Glutamatergic neuron (in vitro differentiated cells): Measurements from ENCODE around the gene PRKAG2. TPM values are rescaled to one million over a fixed set of nuclear protein-coding genes. Genes with fewer than 3 reads are reported as not detected.

ENCODE experiments used
- DNase-seq: peaks from one replicate; pipeline ENCODE4 v3.0.0; 2022
- H3K27ac Mint-ChIP-seq: one replicate; pipeline ENCODE4 v1.8.0; 2020; ENCODE audit warnings: mild to moderate bottlenecking, mixed read lengths, inconsistent platforms; ENCODE audit not compliant: unreplicated experiment
- H3K27me3 Mint-ChIP-seq: one replicate; pipeline ENCODE4 v1.8.0; 2020; ENCODE audit warnings: mild to moderate bottlenecking, moderate library complexity, mixed read lengths, inconsistent platforms; ENCODE audit not compliant: unreplicated experiment
- H3K36me3 Mint-ChIP-seq: one replicate; pipeline ENCODE4 v1.8.0; 2020; ENCODE audit warnings: mild to moderate bottlenecking, mixed read lengths, inconsistent platforms; ENCODE audit not compliant: unreplicated experiment
- H3K4me1 Mint-ChIP-seq: one replicate; pipeline ENCODE4 v1.8.0; 2020; ENCODE audit warnings: mild to moderate bottlenecking, low read depth, mixed read lengths, inconsistent platforms; ENCODE audit not compliant: unreplicated experiment
- H3K4me3 Mint-ChIP-seq: one replicate; pipeline ENCODE4 v1.8.0; 2020; ENCODE audit warnings: mild to moderate bottlenecking, mixed read lengths, inconsistent platforms; ENCODE audit not compliant: unreplicated experiment
- H3K9me3 Mint-ChIP-seq: one replicate; pipeline ENCODE4 v1.8.0; 2020; ENCODE audit warnings: mild to moderate bottlenecking, moderate library complexity, mixed read lengths, inconsistent platforms; ENCODE audit not compliant: unreplicated experiment
- total RNA-seq: library from RNA; stranded (reverse); fragmentation: NEBNext Ultra II Directional; extraction: Animal tissue kit (Norgen Biotek cat#: 25700); gene quantifications from one replicate; pipeline ENCODE4 v1.2.1, GENCODE V29; 2021; ENCODE audit not compliant: unreplicated experiment
- TF ChIP-seq, protein P1 (sequence below): fragments of 200-600 bp; sonication (generic); IDR thresholded peaks from one replicate; pipeline ENCODE4 v1.5.0; 2021; ENCODE audit not compliant: partially characterized antibody, unreplicated experiment

PRKAG2 gene
- total RNA-seq, 1 donor from 2014 or later: 24.7 TPM

DNA sequence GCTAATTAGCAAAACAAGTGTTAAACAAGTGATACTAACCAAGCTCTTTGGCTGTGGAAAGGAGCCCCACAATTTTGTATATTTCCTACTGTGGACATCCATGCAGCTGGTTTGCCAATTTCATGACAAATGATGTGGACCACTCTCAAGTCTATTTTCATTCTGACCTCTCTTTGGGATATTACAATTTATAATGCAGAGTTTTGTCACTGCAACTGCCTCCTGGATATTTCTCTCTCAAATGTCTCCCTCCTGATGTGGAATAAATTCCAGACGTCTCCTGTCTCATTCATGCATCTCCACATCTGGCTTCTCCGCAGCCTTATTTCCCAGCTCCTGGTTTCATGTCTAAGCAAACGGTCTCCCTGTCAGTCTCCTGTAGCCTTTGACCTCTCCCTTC, 276.6 kb downstream of the PRKAG2 start:
- TF ChIP-seq, protein P1, sequence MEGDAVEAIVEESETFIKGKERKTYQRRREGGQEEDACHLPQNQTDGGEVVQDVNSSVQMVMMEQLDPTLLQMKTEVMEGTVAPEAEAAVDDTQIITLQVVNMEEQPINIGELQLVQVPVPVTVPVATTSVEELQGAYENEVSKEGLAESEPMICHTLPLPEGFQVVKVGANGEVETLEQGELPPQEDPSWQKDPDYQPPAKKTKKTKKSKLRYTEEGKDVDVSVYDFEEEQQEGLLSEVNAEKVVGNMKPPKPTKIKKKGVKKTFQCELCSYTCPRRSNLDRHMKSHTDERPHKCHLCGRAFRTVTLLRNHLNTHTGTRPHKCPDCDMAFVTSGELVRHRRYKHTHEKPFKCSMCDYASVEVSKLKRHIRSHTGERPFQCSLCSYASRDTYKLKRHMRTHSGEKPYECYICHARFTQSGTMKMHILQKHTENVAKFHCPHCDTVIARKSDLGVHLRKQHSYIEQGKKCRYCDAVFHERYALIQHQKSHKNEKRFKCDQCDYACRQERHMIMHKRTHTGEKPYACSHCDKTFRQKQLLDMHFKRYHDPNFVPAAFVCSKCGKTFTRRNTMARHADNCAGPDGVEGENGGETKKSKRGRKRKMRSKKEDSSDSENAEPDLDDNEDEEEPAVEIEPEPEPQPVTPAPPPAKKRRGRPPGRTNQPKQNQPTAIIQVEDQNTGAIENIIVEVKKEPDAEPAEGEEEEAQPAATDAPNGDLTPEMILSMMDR: no peak
- H3K4me3 Mint-ChIP-seq: no peak overlapping the region
- peaks cover 2% of the 10 kb centered on the region for H3K4me1 Mint-ChIP-seq
- peaks cover 4% of the 10 kb centered on the region for H3K27me3 Mint-ChIP-seq
- no peak for DNase-seq
- no peak overlapping the region for H3K27ac Mint-ChIP-seq
- peaks cover 4% of the 10 kb centered on the region for H3K9me3 Mint-ChIP-seq
- peaks cover 4% of the 10 kb centered on the region for H3K36me3 Mint-ChIP-seq

GRCh38 chr7:151599401-151600227, 277.3 kb downstream of the PRKAG2 start:
- TF ChIP-seq, protein P1: no peak
- H3K4me3 Mint-ChIP-seq: no peak overlapping the region

DNA sequence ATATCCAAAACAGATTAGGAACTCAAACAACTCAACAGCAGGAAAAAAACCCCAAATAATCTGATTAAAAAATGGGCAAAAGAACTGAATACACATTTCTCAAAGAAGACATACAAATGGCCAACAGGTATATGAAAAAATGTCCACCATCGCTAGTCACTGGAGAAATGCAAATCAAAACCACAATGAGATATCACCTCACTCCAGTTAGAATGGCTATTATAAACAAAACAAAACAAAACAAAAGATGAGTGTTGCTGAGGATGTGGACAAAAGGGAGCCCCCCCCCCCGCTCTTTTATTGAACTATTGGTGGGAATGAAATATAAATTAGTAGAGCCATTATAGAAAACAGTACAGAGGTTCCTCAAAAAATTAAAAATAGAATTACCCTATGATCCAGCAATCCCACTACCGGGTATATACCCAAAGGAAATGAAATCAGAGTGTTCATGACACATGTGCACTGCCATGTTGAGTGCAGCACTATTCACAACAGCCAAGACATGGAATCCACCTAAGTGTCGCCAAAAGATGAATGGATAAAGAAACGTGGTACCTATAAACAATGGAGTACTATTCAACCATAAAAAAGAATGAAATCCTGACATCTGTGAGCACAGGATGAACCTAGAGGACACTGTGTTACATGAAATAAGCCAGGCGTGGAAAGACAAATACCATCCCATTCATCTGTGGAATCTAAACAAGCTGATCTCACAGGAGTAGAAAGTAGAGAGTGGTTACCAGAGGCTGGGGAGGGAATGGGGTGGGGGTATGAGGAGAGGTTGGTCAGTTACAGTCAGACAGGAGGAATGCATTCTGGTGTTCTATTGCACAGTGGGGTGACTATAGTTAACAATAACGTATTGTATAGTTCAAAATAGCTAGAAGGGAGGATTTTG, 279.1 kb downstream of the PRKAG2 start:
- peaks cover 2% of the 10 kb centered on the region for H3K4me1 Mint-ChIP-seq
- H3K9me3 Mint-ChIP-seq: peaks cover 5% of the 10 kb centered on the region
- no peaks in the 10 kb centered on the region for H3K36me3 Mint-ChIP-seq
- DNase-seq: no peak
- H3K27ac Mint-ChIP-seq: no peak overlapping the region
- H3K4me3 Mint-ChIP-seq: no peak overlapping the region
- TF ChIP-seq, protein P1: no peak
- peaks cover 2% of the 10 kb centered on the region for H3K27me3 Mint-ChIP-seq

More at GRCh38 chr7:151599401-151600227, 277.3 kb downstream of the PRKAG2 start:
- H3K36me3 Mint-ChIP-seq: peaks cover 4% of the 10 kb centered on the region
- peaks cover 4% of the 10 kb centered on the region for H3K27me3 Mint-ChIP-seq
- peaks cover 2% of the 10 kb centered on the region for H3K4me1 Mint-ChIP-seq
- no peak for DNase-seq
- no peak overlapping the region for H3K27ac Mint-ChIP-seq
- peaks cover 4% of the 10 kb centered on the region for H3K9me3 Mint-ChIP-seq

DNA sequence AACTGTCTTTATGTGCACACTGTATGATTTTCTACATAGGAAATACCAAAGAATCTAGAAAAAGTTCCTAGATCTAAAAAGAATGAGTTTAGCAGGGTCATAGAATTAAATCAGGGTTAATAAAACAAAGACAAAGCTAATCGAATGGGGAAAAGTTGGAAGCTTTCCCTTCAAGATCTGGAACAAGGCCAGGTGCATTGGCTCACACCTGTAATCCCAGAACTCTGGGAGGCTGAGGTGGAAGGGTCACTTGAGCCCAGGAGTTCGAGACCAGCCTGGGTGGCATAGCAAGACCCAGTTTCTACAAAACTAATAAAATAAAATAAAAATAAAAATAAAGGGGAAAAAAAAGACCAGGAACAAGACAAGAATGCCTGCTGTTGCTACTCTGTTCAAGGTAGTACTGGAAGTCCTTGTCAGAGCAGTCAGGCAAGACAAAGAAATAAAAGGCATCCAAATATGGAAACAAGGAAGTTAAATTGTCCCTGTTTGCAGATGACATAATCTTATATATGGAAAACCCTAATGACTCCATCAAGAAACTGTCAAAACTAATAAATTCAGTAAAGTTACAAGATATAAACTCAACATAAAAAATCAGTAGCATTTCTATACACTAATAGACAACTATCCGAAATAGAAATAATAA, 281.1 kb downstream of the PRKAG2 start:
- H3K27me3 Mint-ChIP-seq: peaks cover 2% of the 10 kb centered on the region
- no peak overlapping the region for H3K27ac Mint-ChIP-seq
- no peaks in the 10 kb centered on the region for H3K36me3 Mint-ChIP-seq
- peaks cover 5% of the 10 kb centered on the region for H3K9me3 Mint-ChIP-seq
- H3K4me3 Mint-ChIP-seq: no peak overlapping the region
- DNase-seq: no peak
- peaks cover 4% of the 10 kb centered on the region for H3K4me1 Mint-ChIP-seq
- TF ChIP-seq, protein P1: no peak
